GM12892 (cell line): ENCODE measurements around the gene PIEZO1.

Source experiments
- POLR2A ChIP-seq: IDR thresholded peaks from 2 replicates; pipeline ENCODE4 v1.6.1; 2011; ENCODE audit warnings: low read depth, low read length, control low read depth
- POLR2AphosphoS5 ChIP-seq: IDR thresholded peaks from 2 replicates; pipeline ENCODE4 v1.6.1; 2011; ENCODE audit warnings: low read depth, low read length, control low read depth

DNA sequence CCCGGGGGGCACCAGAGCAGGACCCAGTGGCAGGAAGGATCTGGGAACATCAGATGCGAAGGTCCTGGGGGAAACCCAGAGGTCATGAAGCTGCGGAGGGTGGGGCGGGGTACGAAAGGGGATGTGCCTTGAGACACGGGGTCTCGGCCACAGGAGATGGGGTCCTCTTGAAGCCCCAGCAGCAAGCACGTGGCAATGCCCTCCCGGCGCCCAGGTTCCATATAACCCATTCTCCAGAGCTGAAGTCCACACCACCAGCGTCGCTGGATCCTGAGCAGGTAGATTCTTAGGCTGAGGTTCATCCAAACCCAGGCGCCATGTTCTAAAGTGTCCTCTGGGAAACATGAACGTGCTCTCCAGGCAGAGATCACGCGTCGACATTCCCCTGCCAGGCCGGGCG is 20.9 kb downstream of the PIEZO1 start:
- TF ChIP-seq POLR2A: no peak
- TF ChIP-seq POLR2AphosphoS5: no peak
